Activated CD4-positive, CD25-positive, alpha-beta regulatory T cell treated with anti-CD3 and anti-CD28 coated beads, Interleukin-2, amount 50 U/mL, for 24 hours (primary cell): ENCODE measurements around the gene RBFOX1.
"Not testable (repeated sequence)": the region's sequence is repeated elsewhere in the genome, so short reads cannot be mapped to it uniquely, and the experiment has no call there.

Experiments
- ATAC-seq, 2 donors: fragments of 150-1000 bp; cut with Tn5 transposase; one replicate each; pipeline ENCODE4 v1.10.0; 2021; ENCODE audit warnings: mild to moderate bottlenecking in 1 of 2, moderate library complexity in 1 of 2

The RBFOX1 gene

GRCh38 chr16:7482596-7483290 is 150.1 kb downstream of the RBFOX1 start:
- ATAC-seq: no peak

DNA sequence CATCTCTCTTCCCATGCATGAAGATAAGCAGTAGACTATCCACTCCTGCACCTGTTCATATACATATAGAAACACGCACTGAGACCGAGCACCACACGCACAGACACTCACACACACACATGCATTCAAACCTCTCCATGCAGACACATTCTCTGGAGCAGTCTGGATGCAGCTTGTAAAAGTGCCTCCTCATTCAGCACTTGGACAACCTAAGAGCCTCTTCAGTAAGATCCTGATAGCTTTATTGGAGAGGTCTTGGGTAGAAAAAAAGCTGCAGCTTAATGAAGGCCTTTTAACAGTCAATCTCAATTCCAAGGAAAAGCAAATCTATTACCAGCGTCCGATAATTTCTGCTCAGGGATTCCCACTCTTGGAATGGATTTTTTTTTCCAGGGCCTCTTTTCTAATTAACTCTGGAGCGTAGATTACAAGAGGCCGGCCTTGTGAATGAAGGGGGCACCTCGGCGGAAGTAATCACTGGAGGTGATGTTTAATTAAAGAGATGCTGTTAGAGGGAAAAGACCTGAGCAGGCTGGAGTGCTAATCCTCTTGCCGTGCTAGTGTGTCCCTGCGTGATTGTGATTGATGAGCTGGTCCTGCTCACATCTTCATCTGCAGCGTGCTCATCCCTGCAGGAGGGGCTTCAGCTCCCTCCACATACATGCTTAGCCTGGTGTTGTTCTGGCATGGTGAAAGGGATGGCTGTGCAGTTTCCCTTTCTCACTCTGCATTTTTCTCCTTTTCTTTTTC is 155.1 kb downstream of the RBFOX1 start:
- no peak for ATAC-seq

DNA sequence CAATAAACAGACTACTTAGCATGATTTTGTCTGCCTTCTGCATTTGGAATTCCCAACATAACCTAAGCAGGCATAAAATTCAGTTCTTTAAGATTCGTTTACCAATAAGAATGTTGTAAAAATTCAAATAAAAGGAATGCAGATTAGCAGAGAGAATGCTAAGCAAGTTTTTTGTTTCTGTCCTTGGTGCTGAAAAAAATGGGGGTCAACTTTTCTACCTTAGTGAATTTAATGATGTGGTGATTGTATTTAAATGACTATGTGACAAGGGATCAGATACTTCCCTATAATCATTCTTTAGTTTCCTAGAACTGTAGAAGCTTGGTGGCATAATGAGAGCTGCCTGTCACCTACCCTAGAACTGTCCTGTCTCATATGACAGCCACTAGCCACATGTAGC is 159.5 kb downstream of the RBFOX1 start:
- no peak for ATAC-seq

- ATAC-seq: no peak
Measured at GRCh38 chr16:7493133-7493532, 160.5 kb downstream of the RBFOX1 start.

DNA sequence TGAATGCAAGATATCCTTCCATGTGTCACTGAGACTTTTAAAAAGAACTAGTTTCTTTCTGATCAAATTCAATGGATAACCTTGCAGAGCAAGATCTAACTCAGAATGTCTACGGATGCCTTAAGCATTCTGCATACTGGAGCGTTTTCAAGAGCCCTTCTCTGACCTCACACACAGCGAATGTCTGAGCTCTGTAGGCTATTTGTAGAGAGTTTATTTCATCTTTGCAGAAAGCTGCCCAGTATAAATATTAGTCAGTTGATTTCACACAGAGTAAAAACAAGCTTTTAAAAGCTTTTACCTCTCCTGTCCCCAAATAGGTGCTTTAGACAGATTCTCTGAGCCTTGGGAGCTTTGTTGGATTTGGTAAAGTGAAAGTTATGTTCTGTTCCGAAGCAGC is 165.0 kb downstream of the RBFOX1 start:
- ATAC-seq: no peak

- ATAC-seq: no peak
Measured at GRCh38 chr16:7501868-7502267, 169.2 kb downstream of the RBFOX1 start.

GRCh38 chr16:7502591-7503157 is 170.0 kb downstream of the RBFOX1 start:
- ATAC-seq: not testable (repeated sequence)

DNA sequence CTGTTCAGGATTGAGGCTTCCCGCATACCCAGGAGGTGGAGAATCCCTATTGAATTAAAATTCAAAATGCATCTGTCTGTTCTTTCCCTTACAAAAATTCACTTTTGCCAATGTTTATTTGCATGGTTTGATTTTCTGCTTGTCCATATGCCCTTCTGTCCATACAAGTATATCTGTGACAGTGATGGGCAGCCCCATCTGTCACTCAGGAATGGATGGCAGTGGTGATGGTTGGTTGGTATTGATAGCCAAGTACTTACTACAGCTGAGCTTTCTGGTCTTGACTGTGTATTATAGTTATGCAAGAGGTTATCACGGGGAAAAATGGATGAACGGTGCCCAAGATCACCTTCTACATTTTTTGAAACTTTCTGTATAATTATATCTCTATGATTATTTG is 171.0 kb downstream of the RBFOX1 start:
- ATAC-seq: no peak

GRCh38 chr16:7504844-7505243 is 172.2 kb downstream of the RBFOX1 start:
- no peak for ATAC-seq

GRCh38 chr16:7505495-7505894 is 172.8 kb downstream of the RBFOX1 start:
- ATAC-seq: no peak

DNA sequence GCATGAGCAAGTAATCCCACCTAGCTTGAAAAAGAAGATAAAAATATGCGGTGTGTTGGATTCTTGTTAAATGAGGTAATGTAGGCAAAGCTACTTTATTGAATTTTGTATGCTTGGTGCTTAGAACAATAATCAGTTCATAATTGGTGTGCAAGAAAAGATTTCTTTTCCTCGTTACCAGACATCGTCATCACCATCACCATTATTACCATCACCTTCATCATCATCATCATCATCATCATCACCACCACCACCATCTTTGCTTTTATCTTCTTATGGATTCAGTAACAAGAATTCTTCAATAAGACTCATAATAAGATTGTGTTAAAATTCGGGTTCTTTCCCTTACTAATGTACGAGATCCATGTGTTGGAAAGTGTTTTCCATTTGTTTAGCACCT is 173.7 kb downstream of the RBFOX1 start:
- no peak for ATAC-seq

GRCh38 chr16:7508656-7509055 is 176.0 kb downstream of the RBFOX1 start:
- no peak for ATAC-seq

DNA sequence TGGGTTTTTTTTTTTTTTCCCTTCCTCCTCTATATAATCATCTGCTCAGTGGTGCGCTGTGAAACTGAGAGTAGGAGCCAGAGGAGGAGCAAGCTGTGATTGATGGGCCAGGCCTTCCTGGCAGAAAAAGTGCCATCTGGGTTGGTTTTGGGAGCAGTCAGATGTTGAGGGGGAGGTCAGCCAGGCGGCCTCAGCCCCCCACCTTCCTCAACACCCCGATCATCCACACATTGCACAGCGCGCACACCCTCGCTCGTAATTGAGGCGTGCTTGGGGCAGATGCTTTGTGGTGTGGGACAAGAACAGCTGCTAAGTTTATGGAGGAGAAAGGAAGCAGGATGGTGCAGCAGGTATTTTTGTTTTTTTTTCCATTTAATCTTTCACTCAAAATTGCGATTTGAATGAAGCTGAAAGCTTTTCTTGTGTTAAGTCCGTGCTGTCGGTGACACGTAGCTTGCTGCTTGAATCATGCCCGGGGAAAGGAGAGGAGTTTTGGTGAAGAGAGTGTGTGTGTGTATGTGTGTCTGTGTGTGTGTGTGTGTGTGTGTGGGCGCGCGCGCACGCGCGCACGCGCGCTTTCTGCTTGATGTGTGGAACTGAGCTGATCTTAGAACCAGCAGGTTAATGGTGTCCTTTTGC is 177.4 kb downstream of the RBFOX1 start:
- ATAC-seq: no peak

- ATAC-seq: no peak
Measured at GRCh38 chr16:7511549-7512260, 179.1 kb downstream of the RBFOX1 start.

GRCh38 chr16:7512503-7512902 is 179.9 kb downstream of the RBFOX1 start:
- ATAC-seq: no peak

- ATAC-seq: no peak
Measured at GRCh38 chr16:7513429-7513828, 180.8 kb downstream of the RBFOX1 start.

DNA sequence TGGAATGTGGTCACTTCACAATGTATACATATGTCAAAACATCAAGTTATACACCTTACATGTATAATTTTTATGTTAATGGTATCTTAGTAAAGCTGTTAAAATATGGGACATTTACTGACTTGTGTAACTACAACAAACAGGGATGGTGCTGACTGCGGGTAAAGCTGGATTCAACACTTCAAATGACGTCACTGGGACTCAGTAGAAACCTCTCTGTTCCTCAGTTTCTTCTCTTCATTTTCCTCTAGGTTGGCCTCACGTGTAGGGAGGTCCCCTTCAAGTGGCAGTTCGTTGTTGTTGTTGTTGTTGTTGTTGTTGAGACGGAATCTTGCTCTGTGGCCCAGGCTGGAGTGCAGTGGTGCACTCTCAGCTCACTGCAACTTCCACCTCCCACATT is 182.9 kb downstream of the RBFOX1 start:
- no peak for ATAC-seq

- no peak for ATAC-seq
Measured at GRCh38 chr16:7517496-7517895, 184.9 kb downstream of the RBFOX1 start.

DNA sequence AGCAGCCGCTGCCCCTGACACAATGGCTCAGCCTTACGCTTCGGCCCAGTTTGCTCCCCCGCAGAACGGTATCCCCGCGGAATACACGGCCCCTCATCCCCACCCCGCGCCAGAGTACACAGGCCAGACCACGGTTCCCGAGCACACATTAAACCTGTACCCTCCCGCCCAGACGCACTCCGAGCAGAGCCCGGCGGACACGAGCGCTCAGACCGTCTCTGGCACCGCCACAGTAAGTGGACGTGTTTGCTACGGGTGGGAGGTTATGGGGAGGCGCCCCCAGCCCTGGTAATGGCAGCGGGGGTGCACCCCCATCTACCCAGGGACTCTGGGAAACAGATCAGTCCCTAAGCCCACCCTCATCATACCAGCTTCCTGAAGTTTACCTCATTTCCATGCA is 185.5 kb downstream of the RBFOX1 start:
- ATAC-seq: no peak

- no peak for ATAC-seq
Measured at GRCh38 chr16:7521834-7522233, 189.2 kb downstream of the RBFOX1 start.

GRCh38 chr16:7524419-7524818 is 191.8 kb downstream of the RBFOX1 start:
- no peak for ATAC-seq

DNA sequence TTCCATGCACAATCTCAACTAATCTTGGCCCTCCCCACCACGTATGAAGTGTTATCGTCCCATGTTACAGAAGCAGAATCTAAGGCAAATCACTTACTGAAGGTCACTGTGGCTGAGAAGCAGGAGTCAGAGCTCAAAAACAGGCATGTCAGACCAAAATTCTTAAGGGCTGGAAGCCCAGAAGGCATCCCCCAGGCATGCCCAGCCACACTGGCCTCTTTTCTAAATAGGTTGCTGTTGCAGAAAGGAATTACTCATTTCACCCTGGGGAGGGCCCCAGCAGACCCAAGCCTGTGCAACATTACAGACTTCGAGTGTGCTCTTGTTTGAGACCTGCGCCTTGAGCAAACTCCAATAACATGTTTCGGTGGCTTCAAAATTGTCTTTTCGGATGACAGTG is 194.1 kb downstream of the RBFOX1 start:
- ATAC-seq: no peak

GRCh38 chr16:7532534-7532933 is 199.9 kb downstream of the RBFOX1 start:
- ATAC-seq: no peak
